Cardiac muscle cell (in vitro differentiated cells and primary cell): Measurements from ENCODE around the gene DAPK1. TPM values are rescaled to one million over a fixed set of nuclear protein-coding genes. Genes with fewer than 3 reads are reported as not detected.

Source experiments
- DNase-seq, 2 donors: peaks; one replicate each; pipeline versions ENCODE4 v3.0.0 to v3.0.0-alpha.2; 2010 to 2017; ENCODE audit warnings: low read depth in 1 of 2, low spot score in 1 of 2
- H3K27ac ChIP-seq: fragments of 200-600 bp; sonication (generic); 2 replicates; pipeline ENCODE4 v1.5.1; 2016
- H3K27me3 ChIP-seq: fragments of 200-600 bp; sonication (generic); 2 replicates; pipeline ENCODE4 v1.6.0; 2016; ENCODE audit warnings: control low read depth
- H3K36me3 ChIP-seq: fragments of 200-600 bp; sonication (generic); 2 replicates; pipeline ENCODE4 v1.5.1; 2016; ENCODE audit warnings: control low read depth
- H3K4me1 ChIP-seq: fragments of 200-600 bp; sonication (generic); 2 replicates; pipeline ENCODE4 v1.8.1; 2017; ENCODE audit warnings: low read depth, mild to moderate bottlenecking, mixed run types
- H3K4me3 ChIP-seq: fragments of 200-600 bp; sonication (generic); 2 replicates; pipeline ENCODE4 v1.5.1; 2016; ENCODE audit warnings: mild to moderate bottlenecking
- H3K9me3 ChIP-seq: fragments of 200-600 bp; sonication (generic); 2 replicates; pipeline ENCODE4 v1.5.1; 2017; ENCODE audit warnings: low read depth, mild to moderate bottlenecking, control low read depth
- CTCF ChIP-seq: IDR thresholded peaks from 2 replicates; pipeline ENCODE4 v1.5.1; 2012; ENCODE audit warnings: low read depth, mild to moderate bottlenecking, low read length
- polyA plus RNA-seq: library from polyadenylated mRNA; unstranded; fragments of >200 nt; fragmentation: Nextera tagmentation; extraction: Ambion mirVana; gene quantifications from 2 replicates; pipeline ENCODE4 v1.2.1, GENCODE V29; 2016
- total RNA-seq: library from RNA; depleted of rRNA; stranded (reverse); fragments of >200 nt; gene quantifications from 2 replicates; pipeline ENCODE4 v1.2.3, GENCODE V29; 2016

Gene DAPK1
- total and polyA plus RNA-seq, 2 experiments from 2014 or later = 21.0 to 39.6 TPM

- no peak for DNase-seq
- Histone ChIP-seq H3K27me3 (no peaks in the 10 kb centered on the region), H3K36me3 (no peaks in the 10 kb centered on the region), H3K27ac (no peak overlapping the region), H3K4me3 (no peak overlapping the region), H3K4me1 (no peaks in the 10 kb centered on the region), H3K9me3 (no peaks in the 10 kb centered on the region)
- TF ChIP-seq CTCF = no peak
Observed at GRCh38 chr9:87716141-87716540, 218.5 kb downstream of the DAPK1 start.

GRCh38 chr9:87717456-87717855, 219.8 kb downstream of the DAPK1 start:
- Histone ChIP-seq H3K27ac (no peak overlapping the region), H3K4me3 (no peak overlapping the region), H3K9me3 (no peaks in the 10 kb centered on the region), H3K36me3 (no peaks in the 10 kb centered on the region), H3K27me3 (no peaks in the 10 kb centered on the region), H3K4me1 (no peaks in the 10 kb centered on the region)
- DNase-seq = no peak
- TF ChIP-seq CTCF = no peak

- DNase-seq = no peak
- H3K4me1 ChIP-seq = no peaks in the 10 kb centered on the region
- H3K9me3 ChIP-seq = no peaks in the 10 kb centered on the region
- no peak overlapping the region for H3K4me3 ChIP-seq
- no peak for TF ChIP-seq CTCF
- H3K27ac ChIP-seq = no peak overlapping the region
- no peaks in the 10 kb centered on the region for H3K36me3 ChIP-seq
- no peaks in the 10 kb centered on the region for H3K27me3 ChIP-seq
Observed at GRCh38 chr9:87718231-87718630, 220.6 kb downstream of the DAPK1 start.

- Histone ChIP-seq H3K4me1 (no peaks in the 10 kb centered on the region), H3K27ac (no peak overlapping the region), H3K4me3 (no peak overlapping the region), H3K9me3 (no peaks in the 10 kb centered on the region), H3K27me3 (no peaks in the 10 kb centered on the region), H3K36me3 (no peaks in the 10 kb centered on the region)
- no peak for TF ChIP-seq CTCF
- no peak for DNase-seq
Observed at GRCh38 chr9:87718852-87719612, 221.4 kb downstream of the DAPK1 start.

- no peaks in the 10 kb centered on the region for H3K36me3 ChIP-seq
- no peak overlapping the region for H3K4me3 ChIP-seq
- no peaks in the 10 kb centered on the region for H3K27me3 ChIP-seq
- no peak for TF ChIP-seq CTCF
- H3K4me1 ChIP-seq = no peaks in the 10 kb centered on the region
- DNase-seq = no peak
- no peaks in the 10 kb centered on the region for H3K9me3 ChIP-seq
- H3K27ac ChIP-seq = no peak overlapping the region
Observed at GRCh38 chr9:87720173-87720572, 222.5 kb downstream of the DAPK1 start.
